GM18519 (cell line): ENCODE results near the gene ZBED1.
"Not testable (repeated sequence)": the region's sequence is repeated elsewhere in the genome, so short reads cannot be mapped to it uniquely, and the experiment has no call there.

Experiments
- ATAC-seq: cut with Tn5 transposase; IDR thresholded peaks from one replicate; pipeline ENCODE4 v1.9.1; 2021; ENCODE audit warnings: mild to moderate bottlenecking, moderate library complexity; ENCODE audit not compliant: unreplicated experiment, low FRiP score

The ZBED1 gene

GRCh38 chrX:2520539-2520938 lies 19.8 kb upstream of the ZBED1 start:
- no peak for ATAC-seq

- ATAC-seq = not testable (repeated sequence)
Measured at GRCh38 chrX:2519638-2520037, 18.9 kb upstream of the ZBED1 start.

- no peak for ATAC-seq
Measured at GRCh38 chrX:2517055-2517454, 16.3 kb upstream of the ZBED1 start.

DNA sequence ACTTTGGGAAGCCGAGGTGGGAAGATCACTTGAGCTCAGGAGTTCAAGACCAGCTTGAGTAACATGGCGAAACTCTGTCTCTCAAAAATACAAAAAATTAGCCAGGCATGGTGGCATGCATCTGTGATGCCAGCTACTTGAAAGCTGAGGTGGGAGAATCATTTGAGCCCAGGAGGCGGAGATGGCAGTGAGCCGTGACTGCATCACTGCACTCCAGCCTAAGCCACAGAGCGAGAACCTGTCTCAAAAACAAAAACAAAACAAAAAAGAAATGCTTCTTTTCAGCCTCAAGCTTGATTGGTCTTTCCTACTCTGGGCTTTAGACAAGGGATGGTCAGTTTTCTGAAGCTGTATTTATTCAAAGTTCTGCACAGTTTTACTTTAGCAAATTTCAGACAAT lies 15.8 kb upstream of the ZBED1 start:
- no peak for ATAC-seq

- ATAC-seq = no peak
Measured at GRCh38 chrX:2514131-2514530, 13.4 kb upstream of the ZBED1 start.

DNA sequence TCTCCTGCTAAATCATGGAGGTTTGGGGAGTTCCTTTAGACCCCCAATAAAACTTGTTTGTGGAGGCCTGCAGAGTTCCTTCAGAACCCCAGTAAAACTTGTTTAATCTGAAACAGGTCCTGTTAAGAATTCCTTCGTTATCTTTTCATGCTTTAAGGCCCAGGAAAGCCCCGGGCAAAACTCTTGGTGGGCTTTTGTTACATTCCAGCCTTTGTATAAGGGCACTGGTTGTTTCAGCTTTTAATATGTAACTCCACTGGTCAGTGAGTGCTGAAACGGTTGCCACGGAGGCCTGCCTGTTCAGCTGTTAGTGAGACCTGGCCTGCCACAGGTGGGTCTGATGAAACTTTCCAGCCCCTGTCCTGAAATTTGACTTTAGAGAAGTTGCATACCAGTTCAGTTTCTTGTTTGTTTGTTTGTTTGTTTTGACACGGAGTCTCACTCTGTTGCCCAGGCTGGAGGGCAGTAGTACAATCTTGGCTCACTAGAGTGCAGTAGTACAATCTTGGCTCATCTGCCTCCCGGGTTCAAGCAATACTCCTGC lies 12.4 kb upstream of the ZBED1 start:
- no peak for ATAC-seq

DNA sequence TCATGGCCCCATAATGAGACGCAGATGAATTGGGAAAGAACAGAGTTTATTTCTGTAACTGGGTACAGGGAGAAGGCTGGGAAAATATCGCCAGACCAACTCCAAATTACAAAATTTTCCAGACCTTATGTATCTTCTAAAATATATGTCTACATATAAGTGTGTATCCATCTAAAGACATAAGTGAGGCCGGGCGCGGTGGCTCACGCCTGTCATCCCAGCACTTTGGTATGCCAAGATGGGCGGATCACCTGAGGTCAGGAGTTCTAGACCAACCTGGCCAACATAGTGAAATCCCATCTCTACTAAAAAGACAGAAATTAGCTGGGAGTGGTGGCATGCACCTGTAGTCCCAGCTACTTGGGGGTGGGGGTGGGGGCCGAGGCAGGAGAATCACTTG lies 11.7 kb upstream of the ZBED1 start:
- no peak for ATAC-seq

DNA sequence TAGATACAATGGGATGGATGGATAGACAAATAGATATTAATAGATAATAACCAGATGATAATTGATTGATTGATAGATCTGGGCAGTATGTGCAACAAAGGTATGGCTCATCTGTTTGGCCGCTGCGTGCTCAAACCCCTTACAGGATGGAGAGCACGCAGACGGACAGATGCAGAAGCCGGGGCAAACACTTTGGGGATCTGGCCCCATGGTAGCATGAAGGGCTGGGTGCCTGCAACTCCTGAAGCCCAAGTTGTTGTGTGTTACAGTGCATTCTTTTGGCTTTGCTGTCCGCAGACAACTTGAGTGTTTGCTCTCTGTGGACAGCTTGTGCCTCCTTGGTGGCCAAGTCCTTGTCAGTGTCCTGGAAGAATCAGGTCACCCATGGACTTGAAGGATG lies 10.6 kb upstream of the ZBED1 start:
- ATAC-seq = no peak

DNA sequence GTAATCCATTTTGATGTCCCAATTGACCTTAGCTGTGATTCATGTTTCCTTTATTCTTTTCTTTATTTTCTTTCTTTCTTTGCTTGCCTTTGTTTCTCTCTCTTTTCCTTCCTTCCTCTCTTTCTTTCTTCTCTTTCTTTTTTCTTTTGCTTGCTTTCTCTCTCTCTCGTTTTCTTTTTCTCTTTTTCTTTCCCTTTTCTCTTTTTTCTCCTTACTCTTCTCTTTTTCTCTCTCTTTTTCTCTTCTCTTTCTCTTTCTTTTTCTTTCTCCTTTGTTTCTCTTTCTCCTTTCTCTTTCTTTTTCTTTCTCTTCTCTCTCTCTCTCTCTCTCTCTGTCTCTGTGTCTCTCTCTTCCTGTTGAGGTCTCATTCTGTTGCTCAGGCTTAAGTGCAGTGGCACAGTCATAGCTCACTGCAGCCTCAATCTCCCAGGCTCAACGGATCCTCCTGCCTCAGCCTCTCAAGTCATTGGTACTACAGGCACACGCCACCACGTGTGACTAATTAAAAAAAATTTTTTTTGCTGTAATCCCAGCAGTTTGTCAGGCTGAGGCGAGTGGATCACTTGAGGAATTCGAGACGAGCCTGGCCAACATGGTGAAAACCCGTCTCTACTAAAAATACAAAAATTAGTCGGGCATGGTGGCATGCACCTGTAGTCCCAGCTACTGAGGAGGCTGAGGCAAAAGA lies 8.0 kb upstream of the ZBED1 start:
- ATAC-seq = no peak

- ATAC-seq = no peak
Measured at GRCh38 chrX:2507904-2508627, 7.3 kb upstream of the ZBED1 start.

DNA sequence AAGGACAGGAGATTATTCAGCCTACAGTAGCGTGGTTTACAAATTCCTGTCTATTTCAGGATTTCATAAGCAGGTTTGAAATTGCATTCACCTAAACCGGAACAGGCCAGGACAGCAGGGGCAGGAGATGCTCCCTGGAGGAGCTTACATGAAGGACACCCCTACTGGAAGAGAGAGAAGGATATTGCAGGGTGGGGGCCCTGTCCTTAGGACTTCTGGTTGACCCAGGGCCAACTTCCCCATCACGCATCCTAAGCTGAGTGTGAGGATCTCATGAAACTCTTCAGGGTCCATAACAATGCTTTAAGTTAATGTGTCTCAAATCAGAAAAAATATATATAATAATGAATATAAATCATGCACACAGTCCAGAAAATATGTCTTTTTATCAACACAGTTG lies 6.4 kb upstream of the ZBED1 start:
- ATAC-seq = no peak

- not testable (repeated sequence) for ATAC-seq
Measured at GRCh38 chrX:2505341-2505740, 4.6 kb upstream of the ZBED1 start.

- no peak for ATAC-seq
Measured at GRCh38 chrX:2504706-2505332, 4.0 kb upstream of the ZBED1 start.

DNA sequence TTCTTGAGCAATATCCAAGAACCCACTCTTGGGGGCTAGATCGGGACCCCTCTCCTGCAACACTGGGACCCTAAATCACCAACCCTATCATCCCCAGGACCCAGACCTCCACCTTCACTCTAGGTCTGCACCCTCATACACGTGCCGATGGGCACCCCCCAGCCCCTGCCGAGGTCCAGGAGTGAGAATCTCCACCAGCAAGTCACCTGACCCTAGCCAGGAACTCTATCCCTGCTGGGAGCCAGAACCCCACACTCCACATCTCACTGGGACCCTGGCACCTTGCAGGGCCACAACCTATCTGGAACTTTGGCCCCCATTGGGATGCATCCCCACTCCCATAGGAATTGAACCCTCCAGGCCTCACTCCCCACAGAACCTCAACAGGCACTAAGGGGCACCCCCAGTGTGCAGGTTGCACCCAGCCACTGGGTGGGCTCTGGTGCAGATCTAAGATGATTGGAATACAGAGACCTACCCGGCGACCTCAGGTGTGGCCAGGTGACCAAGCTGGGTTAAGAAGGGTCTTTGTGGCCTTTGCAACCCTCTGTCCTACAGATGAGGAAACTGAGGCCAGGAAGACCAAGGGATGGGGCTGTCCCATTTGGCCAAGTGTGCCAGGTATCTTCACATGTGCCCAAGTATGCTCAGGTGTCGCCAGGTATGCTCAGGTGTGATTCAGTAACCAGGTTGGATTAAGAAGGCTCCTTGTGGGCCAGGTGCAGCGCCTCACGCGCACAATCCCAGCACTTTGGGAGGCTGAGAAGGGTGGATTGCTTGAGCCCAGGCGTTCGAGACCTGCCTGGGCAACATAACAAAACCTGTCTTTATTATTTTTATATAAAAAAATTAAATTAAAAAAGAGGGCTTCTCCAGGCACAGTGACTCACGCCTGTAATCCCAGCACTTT lies 3.1 kb upstream of the ZBED1 start:
- ATAC-seq = no peak

GRCh38 chrX:2502668-2503519 lies 2.1 kb upstream of the ZBED1 start:
- no peak for ATAC-seq

- ATAC-seq = no peak
Measured at GRCh38 chrX:2502120-2502667, 1.4 kb upstream of the ZBED1 start.

DNA sequence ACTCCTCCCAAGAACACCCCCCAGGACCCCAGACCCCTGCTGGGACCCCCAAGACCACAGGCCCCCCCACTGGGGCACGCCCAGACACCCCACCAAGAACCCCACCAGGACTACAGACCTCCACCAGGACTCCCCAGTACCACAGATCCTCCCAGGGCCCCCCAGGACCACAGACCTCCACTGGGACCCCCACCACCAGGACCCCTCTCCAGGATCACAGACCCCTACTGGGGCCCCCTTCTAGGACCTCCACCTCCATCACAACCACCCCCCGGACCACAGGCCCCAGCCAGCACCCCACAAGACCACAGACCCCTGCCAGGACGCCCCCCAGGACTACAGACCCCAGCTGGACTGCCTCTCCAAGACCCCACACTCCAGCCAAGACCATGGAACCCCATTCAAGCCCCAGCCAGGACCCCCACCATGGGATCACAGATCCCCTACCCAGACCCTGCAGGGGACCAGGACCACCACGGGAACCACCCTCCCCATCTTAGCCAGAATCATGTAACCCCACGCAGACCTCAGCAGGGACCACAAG lies 855 bp upstream of the ZBED1 start:
- ATAC-seq = no peak

DNA sequence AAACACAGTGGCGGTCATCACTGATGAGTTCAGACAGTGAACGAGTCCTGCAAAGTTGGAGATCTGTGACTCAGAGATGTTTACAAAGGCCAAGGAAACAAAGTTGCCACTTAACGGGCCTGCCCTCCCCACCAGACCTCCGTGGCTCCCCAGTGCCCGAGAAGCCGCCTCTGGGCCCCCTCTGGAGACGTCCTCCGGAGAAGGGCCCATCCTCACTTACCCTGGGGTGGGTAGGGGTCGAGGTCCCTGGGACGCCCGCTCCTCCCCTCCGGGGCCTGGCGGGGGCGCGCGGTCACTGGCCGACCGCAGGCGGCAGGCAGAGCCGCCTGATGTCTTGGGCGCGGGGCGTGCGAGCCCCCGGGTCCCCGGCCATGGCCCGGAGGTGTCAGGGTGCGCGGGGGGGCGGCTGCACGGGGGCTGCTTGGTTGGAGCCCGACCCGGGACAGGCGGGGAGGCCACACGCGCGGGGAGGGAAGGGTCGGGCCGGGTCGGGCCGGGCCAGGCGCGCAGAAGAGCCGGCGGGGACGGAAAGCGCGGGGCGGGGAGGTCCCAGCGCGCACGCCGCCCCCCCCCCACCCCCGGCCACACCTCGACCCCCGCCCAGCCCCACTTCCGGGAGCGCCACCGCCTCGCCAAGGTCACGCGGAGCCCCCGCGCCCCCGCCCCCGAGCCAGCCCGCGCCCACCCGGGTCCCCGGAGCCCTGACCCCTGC lies 529 bp downstream of the ZBED1 start:
- ATAC-seq = no peak
